Measurements from ENCODE around the gene GARIN5B. TPM values are rescaled to one million over a fixed set of nuclear protein-coding genes. Genes with fewer than 3 reads are reported as not detected.

Gene GARIN5B
- polyA plus RNA-seq, 1 of the 3 experiments (the other 2 are of a cell fraction) = not detected

DNA sequence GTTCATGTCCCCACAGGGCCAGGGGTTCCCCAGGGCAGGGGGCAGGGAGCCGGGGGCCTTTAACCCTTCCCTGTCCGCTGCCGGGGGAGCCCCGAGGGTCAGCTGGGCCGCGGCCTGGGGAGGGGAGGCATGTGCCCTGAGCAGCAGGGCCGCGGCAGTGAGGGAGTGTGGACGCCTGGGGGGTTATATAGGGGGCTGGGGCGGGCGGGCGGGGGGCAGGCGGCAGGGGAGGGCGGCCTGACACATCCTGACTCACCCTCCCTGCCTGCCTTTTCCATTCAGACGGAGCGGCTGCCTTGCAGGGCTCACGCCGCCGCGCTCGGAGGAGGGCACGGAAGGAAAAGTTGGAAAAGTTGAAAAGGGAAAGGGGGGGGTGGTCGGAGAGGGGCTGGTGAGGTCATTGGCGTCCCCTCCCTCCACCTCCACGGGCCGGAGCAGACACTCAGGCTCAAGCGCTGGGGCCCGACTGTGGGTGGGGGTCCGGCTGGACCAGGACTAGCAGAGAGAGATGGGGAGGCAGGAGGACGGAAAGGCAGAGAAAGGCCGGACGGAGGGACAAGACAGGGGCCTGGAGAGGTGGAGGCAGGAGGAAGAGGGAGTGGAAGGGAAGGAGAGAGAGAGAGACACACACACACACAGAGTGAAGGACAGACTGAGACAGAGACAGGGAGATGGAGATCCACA, 7.4 kb upstream of the GARIN5B start, which contains the start of gene IL11 (continued):
- peak; percentile 41; the same call in 1 of the 2 replicates for TF ChIP-seq POLR2AphosphoS5 (IDR thresholded peaks at IDR 0.05; ENCODE audit: low read depth, low read length)
- peak; percentile 7; the same call in 1 of the 2 replicates for TF ChIP-seq JUND (IDR thresholded peaks at IDR 0.05)
- TF ChIP-seq EZH2phosphoT487 (IDR thresholded peaks at IDR 0.05; ENCODE audit: borderline replicate concordance, low read depth) = no peak
- TF ChIP-seq, protein P1, sequence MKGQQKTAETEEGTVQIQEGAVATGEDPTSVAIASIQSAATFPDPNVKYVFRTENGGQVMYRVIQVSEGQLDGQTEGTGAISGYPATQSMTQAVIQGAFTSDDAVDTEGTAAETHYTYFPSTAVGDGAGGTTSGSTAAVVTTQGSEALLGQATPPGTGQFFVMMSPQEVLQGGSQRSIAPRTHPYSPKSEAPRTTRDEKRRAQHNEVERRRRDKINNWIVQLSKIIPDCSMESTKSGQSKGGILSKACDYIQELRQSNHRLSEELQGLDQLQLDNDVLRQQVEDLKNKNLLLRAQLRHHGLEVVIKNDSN (IDR thresholded peaks at IDR 0.05; ENCODE audit: borderline replicate concordance, low read depth) = no peak
- TF ChIP-seq TCF12 (IDR thresholded peaks at IDR 0.05) = no peak
- no peak for TF ChIP-seq RXRA (IDR thresholded peaks at IDR 0.05; ENCODE audit: borderline replicate concordance, low read depth)
- TF ChIP-seq GABPA (IDR thresholded peaks at IDR 0.05; ENCODE audit: low read depth) = no peak
- no peak for TF ChIP-seq CHD2 (IDR thresholded peaks at IDR 0.05; ENCODE audit: low read length, partially characterized antibody)

DNA sequence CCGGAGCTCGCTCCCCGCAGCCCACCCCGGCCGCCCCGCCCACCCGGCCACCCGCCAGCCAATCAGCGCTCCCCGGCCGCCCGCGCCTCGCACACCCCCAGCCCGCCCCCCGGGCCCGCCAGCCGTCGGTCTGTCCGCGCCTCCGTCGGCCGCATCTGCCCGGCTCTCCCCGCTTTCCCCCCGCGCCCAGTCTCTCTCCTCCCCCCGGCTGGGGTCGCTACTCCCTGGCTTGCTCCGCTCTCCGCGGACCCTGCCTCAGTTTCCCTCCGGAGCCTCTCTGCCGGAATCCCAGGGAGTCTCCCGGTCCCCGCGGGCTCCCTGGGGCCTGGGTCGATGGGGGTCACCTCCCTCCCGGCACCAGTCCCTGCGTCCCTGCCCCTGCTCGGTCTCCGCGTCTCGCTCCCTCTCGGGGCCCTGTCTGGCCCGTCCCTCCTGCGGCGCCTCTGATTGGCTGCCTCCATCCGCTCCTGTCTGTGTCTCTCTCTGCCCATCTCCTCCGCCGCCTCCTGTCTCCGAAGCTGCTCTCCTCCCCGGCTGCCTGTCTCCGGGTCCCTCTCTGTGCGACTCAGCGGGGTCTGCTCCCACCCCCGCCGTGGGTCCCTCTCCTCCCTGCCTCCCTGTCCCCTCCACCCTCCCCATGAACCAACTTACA, 6.7 kb upstream of the GARIN5B start:
- no peaks in the 10 kb centered on the region for H3K9me2 ChIP-seq
- CTCF ChIA-PET = interaction anchor here (1.6 to 2.5 kb wide), 3 partner anchors 14 to 78 kb away, joined by 6 to 8 read pairs (median 7); partner anchors contain the start of gene TMEM238
- H3K4me3 ChIP-seq (ENCODE audit: low read depth in 2 of 2, low read length in 1 of 2) = peak overlapping the region; percentile 57 to 79
- peak overlapping the region; percentile 11 to 88; a peak in 3 of 4 replicates for H3K27ac ChIP-seq (ENCODE audit: low read depth in 2 of 2, low read length in 1 of 2)
- DNase-seq = peak; percentile 96
- peak overlapping the region; percentile 97 for H3K4me2 ChIP-seq
- POLR2A ChIA-PET = interaction anchor here (0.6 to 2.8 kb wide), 3 partner anchors 14 to 38 kb away, joined by 4 to 14 read pairs (median 4); partner anchors contain the start of gene UBE2S
- H4K20me1 ChIP-seq (ENCODE audit: insufficient read depth) = no peaks in the 10 kb centered on the region
- peaks cover 25% of the 10 kb centered on the region for H3F3A ChIP-seq (replicated peaks; ENCODE audit: insufficient read depth)
- peaks cover 26 to 28% of the 10 kb centered on the region in 2 experiments; a peak in 3 of 4 replicates for H3K4me1 ChIP-seq (ENCODE audit: control insufficient read depth in 1 of 2, insufficient read depth in 2 of 2, low read depth in 1 of 2, low read length in 1 of 2)
- H3K9me3 ChIP-seq = no peaks in the 10 kb centered on the region
- 0% methylated on average over 34 of the region's 59 CpGs for WGBS (ENCODE audit: low lambda C conversion rate)
- H3K9ac ChIP-seq = peak overlapping the region; percentile 92
- peaks cover 14% of the 10 kb centered on the region for H3K79me2 ChIP-seq (ENCODE audit: insufficient read depth)
- peaks cover 0 to 4% of the 10 kb centered on the region in 2 experiments for H3K36me3 ChIP-seq (replicated peaks in 1 of 2; ENCODE audit: control insufficient read depth in 1 of 2, insufficient read depth in 2 of 2, low read length in 1 of 2)
- H2AFZ ChIP-seq (ENCODE audit: low read depth) = peak overlapping the region; percentile 87
- H3K27me3 ChIP-seq (ENCODE audit: insufficient read depth) = no peaks in the 10 kb centered on the region
- TF ChIP-seq SMC3 (IDR thresholded peaks at IDR 0.05; ENCODE audit: low read depth, low read length) (no peak), PBX3 (IDR thresholded peaks at IDR 0.05) (0 out of 2 replicates have a peak, but pooled peaks have one; percentile 27), IRF3 (IDR thresholded peaks at IDR 0.05; ENCODE audit: low read depth, low read length) (no peak), TAF1 (IDR thresholded peaks at IDR 0.05; ENCODE audit: borderline replicate concordance, low read depth, low read length) (no peak), EZH2phosphoT487 (IDR thresholded peaks at IDR 0.05; ENCODE audit: borderline replicate concordance, low read depth) (no peak), RFX5 (IDR thresholded peaks at IDR 0.05; ENCODE audit: low read length) (no peak), RAD21 (IDR thresholded peaks at IDR 0.05; ENCODE audit: low read length) (no peak), EP300 (IDR thresholded peaks at IDR 0.05; ENCODE audit: borderline replicate concordance in 1 of 2, low read depth in 1 of 2, low read length in 1 of 2) (no peak)
